Neural progenitor cell (in vitro differentiated cells): ENCODE measurements around the gene CHIT1.
"Not testable (repeated sequence)": the region's sequence is repeated elsewhere in the genome, so short reads cannot be mapped to it uniquely, and the experiment has no call there.

Experiments used
- EZH2 ChIP-seq: fragments of 200-600 bp; sonication (generic); IDR thresholded peaks from 2 replicates; pipeline ENCODE4 v1.6.1; 2017; ENCODE audit warnings: antibody characterized with exemption, mild to moderate bottlenecking, moderate library complexity
- EZH2phosphoT487 ChIP-seq: fragments of 200-600 bp; sonication (generic); IDR thresholded peaks from 2 replicates; pipeline ENCODE4 v1.6.1; 2017; ENCODE audit warnings: antibody characterized with exemption
- TF ChIP-seq, protein P1 (sequence below): fragments of 200-600 bp; sonication (generic); IDR thresholded peaks from 2 replicates; pipeline ENCODE4 v1.5.1; 2017; ENCODE audit warnings: antibody characterized with exemption, mild to moderate bottlenecking

DNA sequence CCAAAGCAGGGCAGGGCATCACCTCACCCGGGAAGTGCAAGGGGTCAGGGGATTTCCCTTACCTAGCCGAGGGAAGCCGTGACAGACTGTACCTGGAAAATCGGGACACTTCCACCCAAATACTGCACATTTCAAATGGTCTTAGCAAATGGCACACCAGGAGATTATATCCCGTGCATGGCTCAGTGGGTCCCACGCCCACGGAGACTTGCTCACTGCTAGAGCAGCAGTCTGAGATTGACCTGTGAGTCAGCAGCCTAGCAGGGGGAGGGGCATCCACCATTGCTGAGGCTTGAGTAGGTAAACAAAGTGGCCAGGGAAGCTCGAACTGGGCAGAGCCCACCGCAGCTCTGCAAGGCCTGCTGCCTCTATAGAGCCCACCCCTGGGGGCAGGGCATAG lies 27.2 kb upstream of the CHIT1 start:
- TF ChIP-seq, protein P1, sequence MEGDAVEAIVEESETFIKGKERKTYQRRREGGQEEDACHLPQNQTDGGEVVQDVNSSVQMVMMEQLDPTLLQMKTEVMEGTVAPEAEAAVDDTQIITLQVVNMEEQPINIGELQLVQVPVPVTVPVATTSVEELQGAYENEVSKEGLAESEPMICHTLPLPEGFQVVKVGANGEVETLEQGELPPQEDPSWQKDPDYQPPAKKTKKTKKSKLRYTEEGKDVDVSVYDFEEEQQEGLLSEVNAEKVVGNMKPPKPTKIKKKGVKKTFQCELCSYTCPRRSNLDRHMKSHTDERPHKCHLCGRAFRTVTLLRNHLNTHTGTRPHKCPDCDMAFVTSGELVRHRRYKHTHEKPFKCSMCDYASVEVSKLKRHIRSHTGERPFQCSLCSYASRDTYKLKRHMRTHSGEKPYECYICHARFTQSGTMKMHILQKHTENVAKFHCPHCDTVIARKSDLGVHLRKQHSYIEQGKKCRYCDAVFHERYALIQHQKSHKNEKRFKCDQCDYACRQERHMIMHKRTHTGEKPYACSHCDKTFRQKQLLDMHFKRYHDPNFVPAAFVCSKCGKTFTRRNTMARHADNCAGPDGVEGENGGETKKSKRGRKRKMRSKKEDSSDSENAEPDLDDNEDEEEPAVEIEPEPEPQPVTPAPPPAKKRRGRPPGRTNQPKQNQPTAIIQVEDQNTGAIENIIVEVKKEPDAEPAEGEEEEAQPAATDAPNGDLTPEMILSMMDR = not testable (repeated sequence)
- TF ChIP-seq EZH2phosphoT487, EZH2: not testable (repeated sequence)
